H1 (cell line): ENCODE results near the gene MARK4. TPM values are rescaled to one million over a fixed set of nuclear protein-coding genes. Genes with fewer than 3 reads are reported as not detected.

Experiments
- CTCF ChIA-PET: fragments of 300-600 bp; sonication (Branson Sonifier 250); formaldehyde crosslinking; loops from one replicate; lab custom pipeline; 2021; ENCODE audit not compliant: partially characterized antibody; lab: Charles Lee
- POLR2A ChIA-PET: fragments of 300-600 bp; sonication (Branson Sonifier 250); formaldehyde crosslinking; loops from one replicate; lab custom pipeline; 2021; ENCODE audit warnings: inconsistent platforms; ENCODE audit not compliant: partially characterized antibody; lab: Charles Lee
- DNase-seq, 2 experiments: peaks; one replicate each; pipeline versions ENCODE4 v3.0.0 to v3.0.0-alpha.2; 2010 to 2022; ENCODE audit warnings: low spot score in 2 of 2, low read depth in 1 of 2, mixed read lengths in 1 of 2
- FAIRE-seq: peaks from 2 replicates; lab custom pipeline; 2011; peaks lifted over from hg19 to GRCh38; lab: Jason Lieb, UNC
- H2AFZ ChIP-seq: 2 replicates; pipeline ENCODE4 v1.8.1; 2012; ENCODE audit warnings: low read length, inconsistent platforms
- H2AK5ac ChIP-seq: 2 replicates; pipeline ENCODE4 v1.6.1; 2013; ENCODE audit warnings: low read depth, low read length
- H2BK120ac ChIP-seq: replicated peaks from 2 replicates; pipeline ENCODE3; 2013; ENCODE audit warnings: low read depth, low read length, inconsistent platforms
- H2BK12ac ChIP-seq: 2 replicates; pipeline ENCODE4 v1.6.1; 2013; ENCODE audit warnings: low read depth, low read length
- H2BK15ac ChIP-seq: 2 replicates; pipeline ENCODE4 v1.6.1; 2013; ENCODE audit warnings: low read length
- H2BK20ac ChIP-seq: 2 replicates; pipeline ENCODE4 v1.6.1; 2013; ENCODE audit warnings: low read length
- H2BK5ac ChIP-seq: 2 replicates; pipeline ENCODE4 v1.6.1; 2013; ENCODE audit warnings: low read depth, low read length
- H3K14ac ChIP-seq: 2 replicates; pipeline ENCODE4 v1.6.1; 2013; ENCODE audit warnings: inconsistent platforms; ENCODE audit not compliant: insufficient read length
- H3K18ac ChIP-seq: 2 replicates; pipeline ENCODE4 v1.6.1; 2013; ENCODE audit warnings: low read length; ENCODE audit errors: extremely low read depth
- H3K23ac ChIP-seq: 2 replicates; pipeline ENCODE4 v1.6.1; 2013; ENCODE audit warnings: inconsistent platforms; ENCODE audit not compliant: insufficient read length
- H3K23me2 ChIP-seq: 2 replicates; pipeline ENCODE4 v1.6.1; 2013; ENCODE audit warnings: low read depth, low read length
- H3K27ac ChIP-seq: 2 replicates; pipeline ENCODE4 v1.6.1; 2011; ENCODE audit warnings: low read depth, low read length, inconsistent platforms
- H3K27me3 ChIP-seq, 4 experiments: replicated peaks in 1 of 4; 1 replicate in 1 of 4; 2 replicates in 3 of 4; pipeline versions ENCODE4 v1.6.1 to v1.8.1; 2011 to 2013; ENCODE audit warnings: low read length in 3 of 4, mild to moderate bottlenecking in 3 of 4, inconsistent platforms in 2 of 4, mixed read lengths in 2 of 4, moderate library complexity in 1 of 4; ENCODE audit not compliant: control insufficient read depth in 3 of 4, insufficient read depth in 3 of 4; ENCODE audit errors: extremely low read depth in 1 of 4
- H3K36me3 ChIP-seq, 4 experiments: 2 replicates each; pipeline versions ENCODE4 v1.6.1 to v1.8.1; 2011 to 2013; ENCODE audit warnings: mild to moderate bottlenecking in 4 of 4, low read length in 3 of 4, moderate library complexity in 2 of 4, control low read depth in 1 of 4, inconsistent platforms in 1 of 4; ENCODE audit not compliant: insufficient read depth in 4 of 4, control insufficient read depth in 2 of 4
- H3K4ac ChIP-seq: replicated peaks from 2 replicates; pipeline ENCODE3; 2013; ENCODE audit warnings: low read length, low read depth, mixed read lengths, inconsistent platforms; ENCODE audit not compliant: insufficient read length
- H3K4me1 ChIP-seq, 4 experiments: replicated peaks in 1 of 4; 1 replicate in 1 of 4; 2 replicates in 3 of 4; pipeline versions ENCODE4 v1.6.1 to v1.8.1; 2011 to 2013; ENCODE audit warnings: low read length in 3 of 4, inconsistent platforms in 2 of 4, mixed read lengths in 1 of 4; ENCODE audit not compliant: insufficient read depth in 4 of 4, control insufficient read depth in 3 of 4
- H3K4me2 ChIP-seq, 2 experiments: 2 replicates each; pipeline versions ENCODE4 v1.6.1 to v1.8.1; 2011 to 2013; ENCODE audit warnings: low read depth in 2 of 2, low read length in 2 of 2, control low read depth in 1 of 2, inconsistent platforms in 1 of 2, mild to moderate bottlenecking in 1 of 2; ENCODE audit not compliant: insufficient read depth in 1 of 2
- H3K4me3 ChIP-seq, 4 experiments: fragments of 200-600, 300-600 bp in 1 of 4; sonication (generic), shearing (Covaris generic), sonication (Bioruptor Twin) in 1 of 4; 2 replicates each; pipeline versions ENCODE4 v1.5.1 to v1.8.1; 2011 to 2016; ENCODE audit warnings: low read length in 4 of 4, low read depth in 3 of 4, control low read depth in 2 of 4, inconsistent platforms in 2 of 4, mild to moderate bottlenecking in 2 of 4, mixed read lengths in 1 of 4, moderate library complexity in 1 of 4; ENCODE audit not compliant: insufficient read depth in 2 of 4; ENCODE audit errors: extremely low read depth in 1 of 4
- H3K56ac ChIP-seq: replicated peaks from 2 replicates; pipeline ENCODE3; 2013; ENCODE audit warnings: low read depth, mild to moderate bottlenecking, mixed read lengths, low read length, inconsistent platforms; ENCODE audit not compliant: insufficient read length
- H3K79me1 ChIP-seq: 2 replicates; pipeline ENCODE4 v1.6.1; 2013; ENCODE audit warnings: low read depth, low read length, control low read depth
- H3K79me2 ChIP-seq, 2 experiments: 2 replicates each; pipeline versions ENCODE4 v1.6.1 to v1.8.1; 2012 to 2013; ENCODE audit warnings: low read length in 2 of 2, mild to moderate bottlenecking in 2 of 2, inconsistent platforms in 1 of 2; ENCODE audit not compliant: insufficient read depth in 2 of 2, control insufficient read depth in 1 of 2
- H3K9ac ChIP-seq, 4 experiments: replicated peaks in 1 of 4; 1 replicate in 1 of 4; 2 replicates in 3 of 4; pipeline versions ENCODE4 v1.6.1 to v1.8.1; 2011 to 2013; ENCODE audit warnings: low read depth in 3 of 4, low read length in 3 of 4, control low read depth in 2 of 4, mild to moderate bottlenecking in 2 of 4, moderate library complexity in 2 of 4, inconsistent platforms in 1 of 4; ENCODE audit errors: extremely low read depth in 1 of 4
- H3K9me3 ChIP-seq, 2 experiments: 2 replicates each; pipeline versions ENCODE4 v1.6.1 to v1.8.1; 2012 to 2013; ENCODE audit warnings: mild to moderate bottlenecking in 2 of 2, moderate library complexity in 2 of 2, control low read depth in 1 of 2, inconsistent platforms in 1 of 2, low read depth in 1 of 2, low read length in 1 of 2, mixed read lengths in 1 of 2; ENCODE audit not compliant: insufficient read depth in 2 of 2
- H4K20me1 ChIP-seq, 2 experiments: replicated peaks in 1 of 2; 2 replicates each; pipeline versions ENCODE3 to v1.8.1; 2011 to 2013; ENCODE audit warnings: inconsistent platforms in 2 of 2, low read length in 2 of 2, mild to moderate bottlenecking in 1 of 2; ENCODE audit not compliant: insufficient read depth in 2 of 2, control insufficient read depth in 1 of 2
- H4K5ac ChIP-seq: 2 replicates; pipeline ENCODE4 v1.6.1; 2013; ENCODE audit warnings: low read length, low read depth, mixed read lengths, inconsistent platforms; ENCODE audit not compliant: insufficient read length
- H4K8ac ChIP-seq: 2 replicates; pipeline ENCODE4 v1.8.0; 2013; ENCODE audit warnings: mild to moderate bottlenecking, moderate library complexity, low read length, inconsistent platforms; ENCODE audit not compliant: insufficient read depth; ENCODE audit errors: extremely low read depth
- H4K91ac ChIP-seq: replicated peaks from 2 replicates; pipeline ENCODE3; 2013; ENCODE audit warnings: low read length, mixed read lengths, inconsistent platforms; ENCODE audit not compliant: insufficient read length
- CTBP2 ChIP-seq: IDR thresholded peaks from 2 replicates; pipeline ENCODE4 v1.7.0; 2011; ENCODE audit warnings: borderline replicate concordance, mild to moderate bottlenecking, moderate library complexity, mixed read lengths, low read length; ENCODE audit not compliant: insufficient read depth, insufficient read length
- KDM4A ChIP-seq: IDR thresholded peaks from one replicate; pipeline ENCODE4 v1.7.1; 2012; ENCODE audit warnings: low read depth, mild to moderate bottlenecking, moderate library complexity, low read length, inconsistent platforms; ENCODE audit not compliant: severe bottlenecking
- NANOG ChIP-seq: IDR thresholded peaks from 2 replicates; pipeline ENCODE4 v1.6.1; 2011; ENCODE audit warnings: low read length, low read depth, mild to moderate bottlenecking, inconsistent platforms; ENCODE audit not compliant: insufficient read depth, poor library complexity, severe bottlenecking
- RFX5 ChIP-seq: IDR thresholded peaks from 2 replicates; pipeline ENCODE4 v1.6.1; 2011; ENCODE audit warnings: low read depth, low read length, improper control_type of control experiment, borderline replicate concordance
- SAP30 ChIP-seq: fragments of 300-600 bp; sonication (generic); IDR thresholded peaks from 2 replicates; pipeline ENCODE4 v1.7.1; 2012; ENCODE audit warnings: low read length, moderate library complexity, mild to moderate bottlenecking, inconsistent platforms; ENCODE audit not compliant: insufficient read depth, insufficient replicate concordance
- WGBS, 2 experiments: shearing (Covaris generic) in 1 of 2; methylation state at CpG; one replicate each; pipeline versions ENCODE4 v1.1.6 to v1.1.7; 2013 to 2015; ENCODE audit warnings: low lambda C conversion rate in 2 of 2, mixed read lengths in 2 of 2, inconsistent platforms in 1 of 2, low coverage in 1 of 2, missing lambda C conversion rate in 1 of 2; ENCODE audit not compliant: insufficient replicate concordance in 2 of 2, insufficient coverage in 1 of 2, insufficient read length in 1 of 2; ENCODE audit errors: extremely low coverage in 1 of 2, missing lambda C conversion rate in 1 of 2; 5-methylcytosine and 5-hydroxymethylcytosine counted together
- polyA plus RNA-seq, 7 experiments: library from polyadenylated mRNA; depleted of rRNA in 3 of 7; stranded (reverse) in 5 of 7; unstranded in 2 of 7; fragments of >200 nt in 5 of 7; fragments of 200-250 nt in 2 of 7; gene quantifications; 1 replicate in 5 of 7; 2 replicates in 1 of 7; 4 replicates in 1 of 7; pipeline versions ENCODE4 v1.2.1 to v1.2.3, GENCODE V29; 2011 to 2013; ENCODE audit warnings: missing spikeins in 2 of 7, mixed read lengths in 2 of 7
- total RNA-seq: library from RNA; stranded (reverse); fragmentation: NEBNext Ultra II Directional; extraction: Animal tissue kit (Norgen Biotek cat#: 25700); gene quantifications from 2 replicates; pipeline ENCODE4 v1.2.1, GENCODE V29; 2021
- TF ChIP-seq, protein P1 (sequence below), 3 experiments: IDR thresholded peaks; 1 replicate in 2 of 3; 2 replicates in 1 of 3; pipeline versions ENCODE4 v1.5.1 to v1.6.1; 2011; ENCODE audit warnings: low read length in 3 of 3, mild to moderate bottlenecking in 3 of 3, inconsistent platforms in 2 of 3, low read depth in 1 of 3, moderate library complexity in 1 of 3; ENCODE audit not compliant: insufficient read depth in 1 of 3; ENCODE audit errors: control extremely low read depth in 1 of 3

MARK4 gene
- total and polyA plus RNA-seq, 2 of the 8 experiments (the other 6 are each of a cell fraction or from before 2014, with no cell fraction given), result 12.3 to 49.8 TPM

DNA sequence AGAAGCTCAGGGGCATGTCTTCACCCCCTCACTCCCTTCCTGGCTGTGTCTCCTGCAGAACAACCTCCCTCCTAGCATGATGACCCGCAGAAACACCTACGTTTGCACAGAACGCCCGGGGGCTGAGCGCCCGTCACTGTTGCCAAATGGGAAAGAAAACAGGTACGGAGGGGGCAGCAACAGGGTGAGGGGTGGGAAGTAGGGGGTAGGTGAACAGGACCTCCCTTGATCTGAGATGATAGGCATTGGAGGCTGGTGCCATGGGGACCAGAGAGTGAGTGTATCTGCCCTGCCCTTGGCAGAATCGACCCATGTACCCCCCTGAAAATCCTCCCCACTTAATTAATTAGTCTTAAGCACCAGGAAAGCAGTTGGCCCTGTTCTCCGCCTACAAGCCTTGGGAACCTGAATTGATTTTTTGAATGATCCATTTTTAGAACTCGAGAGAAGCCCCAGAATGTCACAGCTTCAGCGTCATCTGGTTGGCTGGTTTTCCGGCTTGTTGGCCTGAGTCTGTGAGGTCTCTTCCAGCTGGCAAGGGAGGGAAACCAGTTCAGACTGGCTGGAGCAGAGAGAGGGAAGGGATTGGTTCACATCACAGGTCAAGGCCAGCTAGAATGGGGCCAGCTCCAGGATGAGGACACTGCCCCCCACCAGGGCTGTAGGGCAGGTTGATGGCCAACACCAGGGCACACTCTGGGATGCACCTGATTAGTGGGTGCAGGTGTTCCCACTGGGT lies 43.4 kb downstream of the MARK4 start:
- Histone ChIP-seq H2BK20ac (no peak overlapping the region), H2BK120ac (no peak overlapping the region), H2AFZ (no peak overlapping the region), H2AK5ac (no peak overlapping the region), H3K27me3 (no peaks in the 10 kb centered on the region; a peak in 1 of 7 replicates), H3K9ac (no peak overlapping the region; a peak in 1 of 7 replicates)
- TF ChIP-seq CTBP2, result no peak
- TF ChIP-seq, protein P1, sequence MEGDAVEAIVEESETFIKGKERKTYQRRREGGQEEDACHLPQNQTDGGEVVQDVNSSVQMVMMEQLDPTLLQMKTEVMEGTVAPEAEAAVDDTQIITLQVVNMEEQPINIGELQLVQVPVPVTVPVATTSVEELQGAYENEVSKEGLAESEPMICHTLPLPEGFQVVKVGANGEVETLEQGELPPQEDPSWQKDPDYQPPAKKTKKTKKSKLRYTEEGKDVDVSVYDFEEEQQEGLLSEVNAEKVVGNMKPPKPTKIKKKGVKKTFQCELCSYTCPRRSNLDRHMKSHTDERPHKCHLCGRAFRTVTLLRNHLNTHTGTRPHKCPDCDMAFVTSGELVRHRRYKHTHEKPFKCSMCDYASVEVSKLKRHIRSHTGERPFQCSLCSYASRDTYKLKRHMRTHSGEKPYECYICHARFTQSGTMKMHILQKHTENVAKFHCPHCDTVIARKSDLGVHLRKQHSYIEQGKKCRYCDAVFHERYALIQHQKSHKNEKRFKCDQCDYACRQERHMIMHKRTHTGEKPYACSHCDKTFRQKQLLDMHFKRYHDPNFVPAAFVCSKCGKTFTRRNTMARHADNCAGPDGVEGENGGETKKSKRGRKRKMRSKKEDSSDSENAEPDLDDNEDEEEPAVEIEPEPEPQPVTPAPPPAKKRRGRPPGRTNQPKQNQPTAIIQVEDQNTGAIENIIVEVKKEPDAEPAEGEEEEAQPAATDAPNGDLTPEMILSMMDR (IDR thresholded peaks at IDR 0.05; ENCODE audit: control extremely low read depth in 1 of 3, insufficient read depth in 1 of 3, low read depth in 1 of 3, low read length in 3 of 3), result no peak
- no peak for TF ChIP-seq NANOG
- no peak for TF ChIP-seq KDM4A
- no peak for TF ChIP-seq SAP30
- TF ChIP-seq RFX5, result no peak
- TF ChIP-seq, all 59 proteins: peak for 0
- Histone ChIP-seq H3K4me1 (no peaks in the 10 kb centered on the region), H4K20me1 (peaks cover 0 to 6% of the 10 kb centered on the region in 2 experiments), H3K14ac (no peak overlapping the region), H3K79me2 (no peaks in the 10 kb centered on the region), H4K91ac (no peak overlapping the region), H2BK12ac (no peak overlapping the region), H3K9me3 (no peaks in the 10 kb centered on the region), H3K23me2 (no peaks in the 10 kb centered on the region), H2BK5ac (no peak overlapping the region), H3K4me2 (no peak overlapping the region), H3K18ac (no peak overlapping the region), H3K79me1 (no peaks in the 10 kb centered on the region), H3K56ac (no peak overlapping the region), H3K23ac (no peak overlapping the region), H3K4me3 (no peak overlapping the region), H3K4ac (no peak overlapping the region), H3K27ac (no peak overlapping the region), H4K5ac (no peak overlapping the region), H3K36me3 (peaks cover 0 to 4% (median 1%) of the 10 kb centered on the region in 4 experiments; a peak in 4 of 8 replicates), H2BK15ac (no peak overlapping the region), H4K8ac (no peak overlapping the region)
- FAIRE-seq (no peak), DNase-seq (no peak)
- ChIA-PET CTCF (interaction anchor here (1.4 to 1.7 kb wide), 3 partner anchors 10 to 94 kb away, joined by 3 to 6 read pairs (median 5); no protein-coding TSS in a partner anchor), POLR2A (no interaction called here)
- whole genome bisulfite sequencing, 2 experiments, result 90% methylated on average over 12 of the region's 12 CpGs; no CpG with 5 or more reads in 1 of the 2 experiments
